ENCODE data around the gene PGLYRP1.

PGLYRP1 gene

GRCh38 chr19:45990113-45990728 lies 32.6 kb downstream of the PGLYRP1 start:
- Histone ChIP-seq H3K27me3 (ENCODE audit: control insufficient read depth in 5 of 5, insufficient read depth in 4 of 5, low read length in 5 of 5) (peaks cover 0 to 2% (median 0%) of the 10 kb centered on the region in 5 donors), H3K9ac (ENCODE audit: low read length in 5 of 5) (no peak overlapping the region), H3K4me1 (ENCODE audit: control insufficient read depth in 5 of 5, insufficient read depth in 5 of 5, low read length in 5 of 5) (peaks cover 0 to 12% (median 6%) of the 10 kb centered on the region in 5 donors), H3K4me3 (ENCODE audit: low read depth in 1 of 5, low read length in 5 of 5) (no peak overlapping the region), H3K9me3 (ENCODE audit: control insufficient read depth in 5 of 5, low read length in 5 of 5) (no peaks in the 10 kb centered on the region), H3K36me3 (ENCODE audit: control insufficient read depth in 5 of 5, insufficient read depth in 5 of 5, low read length in 5 of 5) (no peaks in the 10 kb centered on the region), H3K27ac (ENCODE audit: low read depth, low read length) (no peak overlapping the region)

- Histone ChIP-seq H3K9ac (ENCODE audit: low read length in 5 of 5) (no peak overlapping the region), H3K36me3 (ENCODE audit: control insufficient read depth in 5 of 5, insufficient read depth in 5 of 5, low read length in 5 of 5) (no peaks in the 10 kb centered on the region), H3K4me3 (ENCODE audit: low read depth in 1 of 5, low read length in 5 of 5) (no peak overlapping the region), H3K27me3 (ENCODE audit: control insufficient read depth in 5 of 5, insufficient read depth in 4 of 5, low read length in 5 of 5) (peaks cover 0 to 7% (median 0%) of the 10 kb centered on the region in 5 donors), H3K9me3 (ENCODE audit: control insufficient read depth in 5 of 5, low read length in 5 of 5) (peaks cover 0 to 2% (median 0%) of the 10 kb centered on the region in 5 donors), H3K4me1 (ENCODE audit: control insufficient read depth in 5 of 5, insufficient read depth in 5 of 5, low read length in 5 of 5) (no peaks in the 10 kb centered on the region), H3K27ac (ENCODE audit: low read depth, low read length) (no peak overlapping the region)
Measured at GRCh38 chr19:45985321-45985720, 37.5 kb downstream of the PGLYRP1 start.

GRCh38 chr19:45981350-45981749 lies 41.5 kb downstream of the PGLYRP1 start:
- Histone ChIP-seq H3K27me3 (ENCODE audit: control insufficient read depth in 5 of 5, insufficient read depth in 4 of 5, low read length in 5 of 5) (peaks cover 0 to 8% (median 4%) of the 10 kb centered on the region in 5 donors), H3K4me1 (ENCODE audit: control insufficient read depth in 5 of 5, insufficient read depth in 5 of 5, low read length in 5 of 5) (no peaks in the 10 kb centered on the region), H3K36me3 (ENCODE audit: control insufficient read depth in 5 of 5, insufficient read depth in 5 of 5, low read length in 5 of 5) (no peaks in the 10 kb centered on the region), H3K27ac (ENCODE audit: low read depth, low read length) (no peak overlapping the region), H3K9ac (ENCODE audit: low read length in 5 of 5) (no peak overlapping the region), H3K4me3 (ENCODE audit: low read depth in 1 of 5, low read length in 5 of 5) (no peak overlapping the region), H3K9me3 (ENCODE audit: control insufficient read depth in 5 of 5, low read length in 5 of 5) (peaks cover 0 to 2% (median 0%) of the 10 kb centered on the region in 5 donors)

- Histone ChIP-seq H3K36me3 (ENCODE audit: control insufficient read depth in 5 of 5, insufficient read depth in 5 of 5, low read length in 5 of 5) (no peaks in the 10 kb centered on the region), H3K4me3 (ENCODE audit: low read depth in 1 of 5, low read length in 5 of 5) (no peak overlapping the region), H3K9me3 (ENCODE audit: control insufficient read depth in 5 of 5, low read length in 5 of 5) (no peaks in the 10 kb centered on the region), H3K4me1 (ENCODE audit: control insufficient read depth in 5 of 5, insufficient read depth in 5 of 5, low read length in 5 of 5) (no peaks in the 10 kb centered on the region), H3K9ac (ENCODE audit: low read length in 5 of 5) (no peak overlapping the region), H3K27ac (ENCODE audit: low read depth, low read length) (no peak overlapping the region), H3K27me3 (ENCODE audit: control insufficient read depth in 5 of 5, insufficient read depth in 4 of 5, low read length in 5 of 5) (peaks cover 12 to 24% (median 16%) of the 10 kb centered on the region in 5 donors)
Measured at GRCh38 chr19:45978156-45978555, 44.7 kb downstream of the PGLYRP1 start.

- Histone ChIP-seq H3K9ac (ENCODE audit: low read length in 5 of 5) (no peak overlapping the region), H3K4me1 (ENCODE audit: control insufficient read depth in 5 of 5, insufficient read depth in 5 of 5, low read length in 5 of 5) (peaks cover 2 to 16% (median 11%) of the 10 kb centered on the region in 5 donors), H3K27ac (ENCODE audit: low read depth, low read length) (no peak overlapping the region), H3K27me3 (ENCODE audit: control insufficient read depth in 5 of 5, insufficient read depth in 4 of 5, low read length in 5 of 5) (peaks cover 28 to 40% (median 29%) of the 10 kb centered on the region in 5 donors), H3K36me3 (ENCODE audit: control insufficient read depth in 5 of 5, insufficient read depth in 5 of 5, low read length in 5 of 5) (no peaks in the 10 kb centered on the region), H3K9me3 (ENCODE audit: control insufficient read depth in 5 of 5, low read length in 5 of 5) (no peaks in the 10 kb centered on the region), H3K4me3 (ENCODE audit: low read depth in 1 of 5, low read length in 5 of 5) (no peak overlapping the region)
Measured at GRCh38 chr19:45976178-45976577, 46.7 kb downstream of the PGLYRP1 start.

- Histone ChIP-seq H3K4me3 (ENCODE audit: low read depth in 1 of 5, low read length in 5 of 5) (no peak overlapping the region), H3K27ac (ENCODE audit: low read depth, low read length) (no peak overlapping the region), H3K4me1 (ENCODE audit: control insufficient read depth in 5 of 5, insufficient read depth in 5 of 5, low read length in 5 of 5) (peaks cover 2 to 23% (median 18%) of the 10 kb centered on the region in 5 donors), H3K27me3 (ENCODE audit: control insufficient read depth in 5 of 5, insufficient read depth in 4 of 5, low read length in 5 of 5) (peaks cover 32 to 47% (median 34%) of the 10 kb centered on the region in 5 donors), H3K9me3 (ENCODE audit: control insufficient read depth in 5 of 5, low read length in 5 of 5) (no peaks in the 10 kb centered on the region), H3K36me3 (ENCODE audit: control insufficient read depth in 5 of 5, insufficient read depth in 5 of 5, low read length in 5 of 5) (no peaks in the 10 kb centered on the region), H3K9ac (ENCODE audit: low read length in 5 of 5) (no peak overlapping the region)
Measured at GRCh38 chr19:45975306-45976070, 47.4 kb downstream of the PGLYRP1 start.

- peak within 1 kb of the TSS in 3 of 5 donors; percentile 0 to 79 (median 16) for H3K9ac ChIP-seq (ENCODE audit: low read length in 5 of 5)
- peaks cover 2 to 33% (median 19%) of the 10 kb centered on the region in 5 donors for H3K4me1 ChIP-seq (ENCODE audit: control insufficient read depth in 5 of 5, insufficient read depth in 5 of 5, low read length in 5 of 5)
- peak within 1 kb of the TSS; percentile 77 for H3K27ac ChIP-seq (ENCODE audit: low read depth, low read length)
- H3K27me3 ChIP-seq (ENCODE audit: control insufficient read depth in 5 of 5, insufficient read depth in 4 of 5, low read length in 5 of 5), result peaks cover 34 to 43% (median 38%) of the 10 kb centered on the region in 5 donors
- H3K36me3 ChIP-seq (ENCODE audit: control insufficient read depth in 5 of 5, insufficient read depth in 5 of 5, low read length in 5 of 5), result no peaks in the 10 kb centered on the region
- H3K4me3 ChIP-seq (ENCODE audit: low read depth in 1 of 5, low read length in 5 of 5), result peak within 1 kb of the TSS; percentile 33 to 84 (median 61)
- no peaks in the 10 kb centered on the region for H3K9me3 ChIP-seq (ENCODE audit: control insufficient read depth in 5 of 5, low read length in 5 of 5)
Measured at GRCh38 chr19:45973553-45974338, 49.1 kb downstream of the PGLYRP1 start, which contains the start of gene NOVA2. NOVA2 (minus strand) TSS chr19:45973865; CDS start chr19:45973351, 514 bp downstream.

- H3K27me3 ChIP-seq (ENCODE audit: control insufficient read depth in 5 of 5, insufficient read depth in 4 of 5, low read length in 5 of 5), result peaks cover 34 to 44% (median 38%) of the 10 kb centered on the region in 5 donors
- H3K9ac ChIP-seq (ENCODE audit: low read length in 5 of 5), result peak overlapping the region in 1 of 5 donors; percentile 79
- H3K4me3 ChIP-seq (ENCODE audit: low read depth in 1 of 5, low read length in 5 of 5), result peak overlapping the region in 4 of 5 donors; percentile 47 to 84 (median 62)
- peaks cover 0 to 3% (median 0%) of the 10 kb centered on the region in 5 donors for H3K36me3 ChIP-seq (ENCODE audit: control insufficient read depth in 5 of 5, insufficient read depth in 5 of 5, low read length in 5 of 5)
- H3K9me3 ChIP-seq (ENCODE audit: control insufficient read depth in 5 of 5, low read length in 5 of 5), result no peaks in the 10 kb centered on the region
- H3K27ac ChIP-seq (ENCODE audit: low read depth, low read length), result peak overlapping the region; percentile 77
- H3K4me1 ChIP-seq (ENCODE audit: control insufficient read depth in 5 of 5, insufficient read depth in 5 of 5, low read length in 5 of 5), result peaks cover 2 to 33% (median 19%) of the 10 kb centered on the region in 5 donors
Measured at GRCh38 chr19:45972947-45973540, 49.8 kb downstream of the PGLYRP1 start.

- H3K4me3 ChIP-seq (ENCODE audit: low read depth in 1 of 5, low read length in 5 of 5), result peak overlapping the region; percentile 33 to 84 (median 61)
- H3K36me3 ChIP-seq (ENCODE audit: control insufficient read depth in 5 of 5, insufficient read depth in 5 of 5, low read length in 5 of 5), result peaks cover 0 to 3% (median 0%) of the 10 kb centered on the region in 5 donors
- peaks cover 2 to 33% (median 19%) of the 10 kb centered on the region in 5 donors for H3K4me1 ChIP-seq (ENCODE audit: control insufficient read depth in 5 of 5, insufficient read depth in 5 of 5, low read length in 5 of 5)
- peak overlapping the region in 3 of 5 donors; percentile 3 to 79 (median 16) for H3K9ac ChIP-seq (ENCODE audit: low read length in 5 of 5)
- H3K9me3 ChIP-seq (ENCODE audit: control insufficient read depth in 5 of 5, low read length in 5 of 5), result no peaks in the 10 kb centered on the region
- H3K27ac ChIP-seq (ENCODE audit: low read depth, low read length), result peak overlapping the region; percentile 77
- H3K27me3 ChIP-seq (ENCODE audit: control insufficient read depth in 5 of 5, insufficient read depth in 4 of 5, low read length in 5 of 5), result peaks cover 32 to 46% (median 35%) of the 10 kb centered on the region in 5 donors
Measured at GRCh38 chr19:45972081-45972946, 50.5 kb downstream of the PGLYRP1 start.

All from subcutaneous abdominal adipose tissue (tissue), 5 donors.